Putamen (tissue), 1 donor: ENCODE results near the gene CPNE2.
"Not testable (repeated sequence)": the region's sequence is repeated elsewhere in the genome, so short reads cannot be mapped to it uniquely, and the experiment has no call there.

Experiments
- DNase-seq: peaks from one replicate; pipeline ENCODE4 v3.0.0-alpha.2; 2016; ENCODE audit warnings: low spot score

The CPNE2 gene

DNA sequence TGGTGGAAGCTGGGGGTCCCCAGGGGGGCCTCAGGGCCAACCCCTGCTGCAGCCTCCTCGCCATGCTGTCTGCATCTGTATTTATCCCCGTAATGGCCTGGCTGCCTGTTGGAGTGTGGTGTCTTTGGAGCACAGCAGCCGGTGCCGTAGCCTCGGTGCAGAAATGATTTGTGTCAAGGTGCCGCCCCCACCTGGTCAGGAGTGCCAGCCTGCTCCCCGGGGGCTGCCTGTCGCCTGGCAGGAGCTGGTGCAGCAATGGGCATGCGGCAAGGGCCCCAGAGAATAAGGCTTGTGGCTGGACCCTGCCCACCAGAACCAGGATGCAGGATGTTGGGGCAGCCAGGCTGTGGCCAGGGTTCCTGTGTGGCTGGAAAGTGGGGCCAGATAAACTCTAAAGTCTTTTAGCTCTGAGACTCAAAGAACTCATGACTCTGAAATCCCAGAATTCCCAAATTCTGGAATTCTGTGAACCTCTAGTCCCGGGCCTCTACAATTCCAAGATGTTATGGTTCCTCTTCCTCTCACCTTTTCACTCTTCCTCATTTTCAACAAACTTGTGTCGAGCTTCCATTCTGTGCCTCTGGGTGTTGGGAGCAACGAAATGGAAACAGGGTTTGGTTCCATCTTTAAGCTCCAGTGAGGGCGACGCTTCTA lies 5.9 kb downstream of the CPNE2 start:
- DNase-seq, result no peak

DNA sequence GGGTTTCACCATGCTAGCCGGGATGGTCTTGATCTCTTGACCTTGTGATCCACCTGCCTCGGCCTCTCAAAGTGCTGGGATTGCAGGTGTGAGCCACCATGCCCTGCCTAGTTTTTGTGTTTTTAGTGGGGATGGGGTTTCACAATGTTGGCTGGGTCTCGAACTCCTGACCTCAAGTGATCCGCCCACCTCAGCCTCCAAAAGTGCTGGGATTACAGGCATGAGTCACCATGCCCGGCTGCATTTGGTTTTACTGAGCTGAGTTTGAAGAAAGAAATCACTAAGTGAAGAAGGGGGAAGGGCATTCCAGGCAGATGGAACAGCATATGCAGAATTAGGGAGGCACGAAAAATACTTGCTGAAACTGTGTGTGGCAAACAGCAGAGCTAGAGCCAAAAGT lies 7.6 kb downstream of the CPNE2 start:
- DNase-seq, result not testable (repeated sequence)

DNA sequence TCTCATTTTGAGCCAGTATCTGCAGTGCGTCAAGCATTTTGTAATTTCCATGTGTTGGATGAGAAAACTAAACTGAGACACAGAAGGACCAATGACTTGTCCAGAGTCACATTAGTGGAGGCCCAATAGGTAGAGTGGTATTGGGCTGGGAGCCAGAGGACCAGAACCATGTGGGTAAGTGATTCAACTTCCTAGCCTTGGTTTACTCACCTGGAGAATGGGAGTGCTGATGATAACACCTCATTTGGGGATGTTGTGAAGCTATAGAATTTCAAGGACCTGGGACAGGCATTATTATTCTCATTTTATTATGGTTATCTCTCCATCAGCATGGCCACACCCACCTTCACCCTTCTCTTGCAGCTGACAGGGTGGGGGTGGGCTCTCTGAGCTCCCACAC lies 8.1 kb downstream of the CPNE2 start:
- DNase-seq, result no peak

DNA sequence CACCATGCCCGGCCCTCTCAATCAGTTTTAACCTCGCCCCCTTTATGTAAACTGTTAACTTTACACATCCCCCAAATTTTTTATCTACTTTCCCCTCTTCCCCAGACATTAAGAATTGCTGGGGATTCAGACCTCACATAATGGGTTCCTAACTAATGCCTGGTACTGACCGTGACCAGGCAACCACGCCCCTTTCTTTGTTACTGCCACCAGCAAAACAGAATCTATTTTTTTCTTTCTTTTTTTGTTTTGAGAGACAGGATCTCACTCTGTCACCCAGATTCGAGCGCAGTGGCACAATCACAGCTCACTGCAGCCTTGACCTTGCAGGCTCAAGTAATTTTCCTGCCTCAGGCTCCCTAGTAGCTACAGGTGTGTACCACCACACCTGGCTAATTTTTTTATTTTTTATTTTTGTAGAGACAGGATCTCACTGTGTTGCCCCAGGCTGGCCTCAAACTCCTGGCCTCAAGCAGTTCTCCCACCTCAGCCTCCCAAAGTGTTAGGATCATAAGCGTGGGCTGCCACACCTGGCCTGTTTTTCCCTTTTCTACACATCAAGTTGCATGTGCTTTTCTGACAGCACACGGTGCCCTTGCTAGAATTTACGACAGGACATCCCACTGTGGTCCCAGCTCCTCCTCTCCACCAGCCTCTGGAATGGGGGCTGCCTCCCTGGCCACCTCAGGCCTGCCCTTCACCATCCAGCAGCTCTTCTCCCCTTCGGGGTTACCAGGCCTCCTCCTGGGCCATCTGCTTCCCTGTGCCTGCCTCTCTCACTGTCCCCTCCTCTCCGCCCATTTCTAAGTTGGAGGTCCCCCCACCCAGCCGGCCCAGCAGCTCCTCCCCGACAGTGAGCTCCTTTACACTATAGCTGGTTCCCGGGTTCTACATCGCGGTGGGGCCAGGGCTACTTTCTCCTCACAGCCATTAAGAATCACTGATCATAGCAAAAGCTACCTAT lies 10.8 kb downstream of the CPNE2 start:
- no peak for DNase-seq

DNA sequence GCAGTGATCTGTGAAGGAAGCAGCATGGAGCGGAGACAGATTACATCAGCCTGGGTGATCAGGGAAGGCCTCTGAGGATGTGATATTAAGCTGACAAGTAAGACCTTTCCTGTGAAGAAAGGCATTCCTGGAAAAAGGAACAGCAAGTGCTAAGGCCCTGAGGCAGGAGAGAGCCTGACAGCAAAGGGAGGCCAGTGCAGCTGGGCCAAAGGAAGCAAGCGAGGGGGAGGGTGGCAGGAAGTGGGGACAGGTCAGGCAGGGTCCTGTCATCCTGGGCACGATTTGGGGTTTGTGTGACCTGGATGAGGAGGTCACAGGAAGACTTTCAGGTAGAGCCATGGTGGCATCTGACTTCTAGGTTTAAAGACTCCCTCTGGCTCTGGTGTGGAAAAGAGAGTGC lies 12.3 kb downstream of the CPNE2 start:
- DNase-seq, result no peak

DNA sequence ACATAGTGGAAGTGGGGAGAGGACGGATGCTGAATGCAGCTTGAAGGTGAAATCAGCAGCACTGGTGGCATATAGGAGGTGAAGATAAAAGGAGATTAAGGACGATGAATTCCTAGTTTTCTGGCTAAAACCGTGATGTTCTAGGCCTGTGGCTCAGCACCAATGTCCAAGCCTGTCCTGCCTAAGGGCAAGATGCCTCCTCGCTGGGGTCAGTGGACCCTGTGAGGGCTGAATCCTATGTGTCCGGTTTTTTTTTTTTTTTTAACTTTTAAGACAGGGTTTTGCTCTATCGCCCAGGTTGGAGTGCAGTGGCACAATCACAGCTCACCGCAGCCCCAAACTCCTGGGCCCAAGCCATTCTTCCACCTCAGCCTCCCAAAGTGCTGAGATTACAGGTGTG lies 12.8 kb downstream of the CPNE2 start:
- DNase-seq, result no peak

DNA sequence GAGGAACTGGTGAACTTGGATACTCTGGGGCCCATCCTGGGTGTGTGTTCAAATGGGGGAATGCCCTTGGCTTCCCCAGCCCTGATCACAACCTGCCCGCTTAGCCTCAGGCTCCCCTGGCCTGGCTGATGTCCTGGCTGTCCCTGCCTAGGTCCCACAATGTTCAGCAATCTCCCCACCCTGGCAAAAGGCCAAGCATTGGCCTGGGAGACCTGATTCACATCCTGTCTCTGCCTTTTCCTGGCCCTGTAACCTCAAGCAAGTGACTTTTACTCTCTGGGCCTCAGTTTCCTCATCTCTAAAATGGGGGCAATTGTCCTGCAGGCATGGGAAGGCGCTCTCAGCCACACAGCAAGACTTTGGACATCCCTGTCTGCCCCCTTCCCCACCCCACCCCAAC lies 14.4 kb downstream of the CPNE2 start:
- no peak for DNase-seq

DNA sequence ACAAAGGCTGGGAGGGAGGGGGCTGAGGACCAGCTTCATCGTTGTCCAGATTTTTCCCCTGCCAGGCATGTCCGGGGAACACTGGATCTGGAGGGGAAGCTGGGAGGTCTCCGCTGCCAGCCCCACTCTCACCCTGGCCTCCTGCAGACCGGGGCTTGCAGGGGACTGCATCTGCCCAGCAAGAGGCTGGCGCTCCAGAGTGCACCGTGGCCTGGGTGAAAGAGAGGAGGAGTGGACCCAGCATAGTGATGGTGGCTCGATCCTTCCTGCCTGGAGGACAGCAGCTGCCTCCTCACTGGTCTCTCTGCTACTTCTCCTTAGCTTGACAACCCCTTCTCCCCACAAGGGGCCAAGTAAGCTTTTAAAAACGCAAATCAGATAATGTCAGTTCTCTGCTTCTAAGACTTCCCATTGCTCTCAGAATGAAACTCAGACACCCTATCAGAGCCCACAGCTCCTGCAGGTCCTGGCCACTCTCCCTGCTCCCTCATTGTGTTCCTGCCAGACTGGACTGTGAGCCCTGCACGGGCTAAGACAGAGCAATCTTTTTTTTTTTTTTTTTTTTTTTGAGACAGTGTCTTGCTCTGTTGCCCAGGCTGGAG lies 15.0 kb downstream of the CPNE2 start:
- DNase-seq, result no peak

DNA sequence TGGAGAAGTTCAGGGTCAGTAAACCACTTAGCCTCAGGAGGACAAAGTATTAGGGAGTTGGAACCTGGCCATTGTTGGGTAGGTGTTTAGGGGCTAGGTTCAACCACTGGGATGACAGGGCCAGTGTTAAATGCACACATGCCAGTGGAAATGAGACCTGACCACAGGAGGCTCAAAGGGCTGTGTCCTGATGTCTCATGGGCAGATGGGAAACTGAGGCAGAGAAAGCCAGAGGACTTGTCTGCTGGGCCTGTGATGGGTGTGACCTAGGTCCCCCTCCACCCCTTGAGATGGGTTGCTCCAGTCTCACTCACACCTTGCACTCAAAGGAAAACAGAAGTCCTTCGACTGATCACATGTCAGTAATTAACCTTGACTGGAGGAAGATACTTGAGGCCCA lies 16.0 kb downstream of the CPNE2 start:
- DNase-seq, result no peak

DNA sequence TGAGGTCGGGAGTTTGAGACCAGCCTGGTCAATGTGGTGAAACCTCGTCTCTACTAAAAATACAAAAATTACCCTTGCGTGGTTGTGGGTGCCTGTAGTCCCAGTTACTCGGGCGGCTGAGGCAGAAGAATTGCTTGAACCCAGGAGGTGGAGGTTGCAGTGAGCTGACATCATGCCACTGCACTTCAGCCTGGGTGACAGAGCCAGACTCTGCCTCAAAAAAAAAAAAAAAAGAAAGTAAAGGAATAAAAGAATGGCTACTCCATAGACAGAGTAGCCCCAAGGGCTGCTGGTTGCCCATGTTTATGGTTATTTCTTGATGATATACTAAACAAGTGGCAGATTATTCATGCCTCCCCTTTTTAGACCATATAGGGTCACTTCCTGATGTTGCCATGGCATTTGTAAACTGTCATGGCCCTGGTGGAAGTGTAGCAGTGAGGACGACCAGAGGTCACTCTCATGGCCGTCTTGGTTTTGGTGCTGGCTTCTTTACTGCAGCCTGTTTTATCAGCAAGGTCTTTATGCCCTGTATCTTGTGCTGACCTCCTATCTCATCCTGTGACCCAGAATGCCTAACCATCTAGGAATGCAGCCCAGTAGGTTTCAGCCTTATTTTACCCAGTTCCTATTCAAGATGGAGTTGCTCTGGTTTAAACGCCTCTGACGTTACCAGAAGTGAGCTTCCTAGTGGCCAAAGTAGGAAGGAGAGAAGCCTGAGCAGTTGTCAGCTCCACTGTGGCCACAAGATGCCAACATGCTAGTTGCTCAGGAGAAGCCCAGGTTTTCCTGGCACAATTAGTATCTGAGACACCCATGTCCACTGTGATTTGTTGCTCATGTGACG lies 17.1 kb downstream of the CPNE2 start:
- not testable (repeated sequence) for DNase-seq

DNA sequence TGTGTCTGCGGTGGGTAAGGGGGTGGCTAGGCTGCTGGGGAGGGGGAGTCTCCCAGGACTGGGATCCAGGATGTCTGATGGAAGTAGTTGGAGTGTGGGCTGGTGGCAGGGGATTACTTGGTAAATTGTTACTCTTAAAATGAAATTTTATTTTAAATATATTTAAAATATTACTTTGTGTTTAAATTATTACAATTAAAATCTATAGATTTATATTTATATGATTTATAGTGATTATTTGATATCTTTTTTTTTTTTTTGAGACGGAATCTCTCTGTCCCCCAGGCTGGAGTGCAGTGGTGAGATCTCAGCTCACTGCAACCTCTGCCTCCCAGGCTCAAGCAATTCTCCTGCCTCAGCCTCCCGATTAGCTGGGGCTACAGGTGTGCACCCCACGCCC lies 18.6 kb downstream of the CPNE2 start:
- DNase-seq, result no peak

DNA sequence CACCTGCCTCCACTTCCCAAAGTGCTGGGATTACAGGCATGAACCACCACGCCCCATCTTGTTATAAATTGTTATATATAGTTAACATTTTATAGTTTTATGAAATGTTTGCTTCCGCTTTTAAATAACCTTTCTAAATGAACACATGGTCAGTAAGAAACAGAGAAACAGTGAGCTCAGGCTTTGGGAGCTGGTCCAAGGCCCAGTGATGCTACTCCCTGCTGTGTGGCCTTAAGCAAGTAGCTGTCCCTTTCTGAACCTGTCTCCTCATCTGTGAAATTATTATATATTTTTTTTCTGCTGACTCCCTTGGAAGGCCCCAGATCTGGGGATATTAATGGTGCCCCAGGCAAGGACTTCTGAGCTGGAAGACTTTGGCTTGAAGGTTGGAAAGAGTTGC lies 19.0 kb downstream of the CPNE2 start:
- DNase-seq, result no peak

DNA sequence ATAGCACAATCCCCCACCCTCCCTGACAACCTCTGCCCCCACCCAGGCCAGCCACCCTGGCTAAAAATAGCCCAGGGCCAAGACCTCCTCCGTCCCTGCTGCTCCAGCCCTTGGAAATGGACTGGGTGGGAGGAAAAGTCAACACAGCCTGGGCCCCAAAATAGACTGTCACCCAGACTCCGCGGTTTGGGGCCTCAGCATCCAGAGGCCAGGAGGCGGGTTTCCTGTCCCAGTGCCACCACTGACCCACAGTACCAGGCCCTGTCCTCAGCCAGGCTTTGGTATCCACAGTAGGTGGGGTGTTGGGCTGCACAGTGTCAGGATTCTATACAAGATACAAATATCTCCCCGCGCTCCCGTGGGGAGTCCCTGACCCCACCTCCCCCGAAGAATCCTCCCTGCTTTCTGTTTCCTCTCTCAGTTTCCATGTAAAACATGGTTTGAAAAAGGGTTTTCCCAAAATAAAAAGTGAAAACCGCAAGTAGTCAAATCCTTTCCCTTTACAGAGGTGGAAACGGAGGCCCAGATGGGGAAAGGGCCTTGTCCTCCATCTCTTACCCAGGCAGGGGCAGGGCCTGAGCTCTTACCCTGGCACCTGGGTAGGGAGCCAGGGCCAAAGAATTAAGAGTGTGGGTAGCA lies 20.1 kb downstream of the CPNE2 start:
- DNase-seq, result no peak

DNA sequence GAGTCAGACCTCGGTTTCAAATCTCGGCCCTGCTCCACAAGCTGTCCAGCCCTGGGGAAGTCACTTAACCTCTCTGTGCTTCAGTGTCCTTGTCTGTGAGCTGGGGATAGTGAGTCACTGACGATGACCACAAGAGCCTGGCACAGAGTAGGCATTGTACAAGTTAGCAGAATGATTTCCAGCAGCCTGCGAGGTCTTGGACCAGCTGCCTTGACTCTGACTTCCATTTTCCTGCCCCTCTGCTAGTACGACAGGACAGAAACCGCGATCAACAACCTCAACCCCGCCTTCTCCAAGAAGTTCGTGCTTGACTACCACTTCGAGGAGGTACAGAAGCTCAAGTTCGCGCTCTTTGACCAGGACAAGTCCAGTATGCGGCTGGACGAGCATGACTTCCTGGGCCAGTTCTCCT lies 20.7 kb downstream of the CPNE2 start:
- DNase-seq, result peak; percentile 51

DNA sequence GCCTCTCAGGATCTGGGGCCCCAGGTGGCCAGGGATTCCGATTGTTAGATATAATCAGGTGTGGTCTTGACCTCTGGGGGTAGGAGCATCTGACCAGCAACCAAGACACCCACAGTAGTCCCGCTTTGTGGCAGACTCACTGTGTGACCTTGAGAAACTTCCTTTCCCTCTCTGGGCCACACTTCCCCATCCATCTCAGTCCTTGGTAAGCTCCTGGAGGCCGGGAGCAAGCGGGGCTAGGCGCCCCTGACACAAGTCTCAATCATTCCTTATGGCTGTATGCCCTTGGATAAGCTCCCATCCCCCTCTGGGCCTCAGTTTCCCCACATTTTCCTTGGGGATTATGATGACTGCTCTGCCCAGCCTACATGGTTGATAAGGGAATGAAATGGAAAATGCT lies 21.3 kb downstream of the CPNE2 start:
- DNase-seq, result no peak

DNA sequence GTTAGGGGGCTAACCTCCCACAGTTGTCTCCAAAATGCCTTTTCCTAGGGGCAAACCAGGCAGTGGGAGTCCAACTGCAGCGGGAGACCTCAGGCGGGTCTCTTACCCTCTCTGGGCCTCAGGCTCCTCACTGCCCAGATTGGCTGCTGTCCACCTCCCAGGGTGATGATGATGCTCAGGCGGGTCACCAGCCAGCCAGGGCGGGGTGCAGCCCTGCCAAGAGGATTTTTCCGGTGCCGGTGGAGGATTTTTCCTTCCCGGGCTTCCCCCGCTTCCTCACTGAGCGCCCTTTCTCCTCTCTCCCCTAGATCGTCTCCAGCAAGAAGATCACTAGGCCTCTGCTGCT lies 22.8 kb downstream of the CPNE2 start:
- no peak for DNase-seq

DNA sequence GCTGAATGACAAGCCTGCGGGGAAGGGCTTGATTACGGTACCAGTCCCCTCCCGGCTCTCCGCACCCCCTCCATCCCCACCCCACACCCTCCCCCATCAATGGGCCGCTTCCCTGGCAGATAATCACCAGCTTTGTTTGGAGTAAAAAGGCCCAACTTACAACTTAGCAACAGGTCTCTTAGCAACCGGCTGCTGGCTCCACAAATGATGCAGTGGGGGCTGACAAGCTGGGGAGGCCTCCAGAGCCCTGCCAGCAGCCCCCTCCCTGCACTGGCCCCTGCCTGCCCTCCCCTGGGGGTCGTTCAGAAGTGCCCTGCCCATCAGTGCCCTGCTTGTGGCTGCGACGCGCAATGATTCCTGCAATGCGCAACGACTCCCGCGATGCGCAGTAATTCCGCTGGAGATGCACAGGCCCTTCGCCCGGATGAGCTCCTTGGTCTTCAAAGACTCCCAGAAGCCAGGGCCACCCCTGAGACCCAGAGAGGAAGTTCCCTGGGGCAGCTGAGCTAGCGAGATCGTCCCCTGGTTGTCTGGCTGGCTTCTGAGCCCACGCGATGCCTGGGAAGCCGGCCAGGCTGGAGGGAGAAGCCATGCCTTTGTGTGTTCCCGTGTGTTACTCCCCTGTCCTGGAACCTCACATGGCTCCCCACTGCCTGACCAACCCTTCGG lies 23.3 kb downstream of the CPNE2 start:
- DNase-seq, result peak; percentile 96

DNA sequence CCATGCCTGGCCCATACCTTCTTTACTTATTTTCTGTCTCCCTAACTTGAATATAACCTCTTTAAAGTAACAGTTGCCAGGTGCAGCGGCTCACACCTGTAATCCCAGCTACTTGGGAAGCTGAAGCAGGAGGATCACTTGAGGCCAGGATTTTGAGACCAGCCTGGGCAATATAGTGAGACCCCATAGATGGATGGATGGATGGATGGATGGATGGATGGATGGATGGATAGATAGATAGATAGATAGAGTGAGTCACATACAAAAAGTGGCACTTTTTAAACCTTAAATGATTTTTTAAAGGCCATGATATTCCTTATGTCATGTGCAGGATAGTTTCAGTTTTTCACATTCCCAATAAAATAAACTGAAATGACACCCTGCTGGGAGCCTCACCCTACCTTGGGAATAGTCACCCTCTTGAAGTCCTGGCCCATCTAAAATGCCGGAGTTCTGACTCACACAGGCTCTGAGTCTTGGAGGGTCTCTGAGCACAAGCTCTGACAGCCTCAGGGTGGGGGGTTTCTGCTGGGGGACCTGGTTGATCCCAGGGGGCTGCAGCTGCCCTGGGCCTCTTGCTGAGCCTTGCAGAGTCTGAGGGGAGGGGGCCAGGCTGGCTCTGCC lies 26.2 kb downstream of the CPNE2 start:
- DNase-seq, result no peak

DNA sequence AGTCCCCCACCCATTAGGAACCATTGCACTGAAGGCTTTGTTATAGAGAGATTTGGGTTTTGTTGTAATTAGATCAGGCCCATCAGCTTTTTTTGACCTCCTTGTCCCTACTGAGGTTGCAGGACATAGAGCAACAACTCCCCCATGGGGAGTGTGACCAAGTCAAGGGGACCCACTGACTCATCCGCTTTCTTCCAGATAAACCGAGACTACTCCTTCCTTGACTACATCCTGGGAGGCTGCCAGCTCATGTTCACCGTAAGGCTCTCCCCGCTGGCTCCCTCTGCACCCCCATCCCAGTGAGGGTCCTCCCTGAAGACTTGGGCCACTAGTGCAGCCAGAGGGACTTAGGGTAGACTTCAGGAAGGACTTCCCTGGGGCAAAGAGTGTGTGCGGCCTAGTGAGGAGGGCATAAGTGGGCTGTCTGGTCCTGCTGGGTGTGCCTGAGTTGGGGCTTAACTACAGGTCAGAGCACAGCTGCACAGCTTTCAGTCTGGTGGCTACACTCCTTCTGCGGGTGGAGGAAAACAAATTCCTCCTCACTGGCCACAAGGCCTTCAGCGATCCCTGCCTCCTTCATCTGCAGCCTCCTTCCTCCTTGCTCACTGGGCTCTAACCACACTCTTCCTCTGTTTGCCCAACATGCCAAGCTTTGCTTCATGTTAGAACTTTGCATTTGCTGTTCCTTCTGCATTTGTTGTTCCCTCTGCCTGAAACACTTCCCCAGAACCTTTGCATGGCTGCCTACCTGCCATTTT lies 31.0 kb downstream of the CPNE2 start:
- no peak for DNase-seq
